ENCODE data around the gene PLD1.
"Not testable (repeated sequence)": the region's sequence is repeated elsewhere in the genome, so short reads cannot be mapped to it uniquely, and the experiment has no call there.

PLD1 gene

DNA sequence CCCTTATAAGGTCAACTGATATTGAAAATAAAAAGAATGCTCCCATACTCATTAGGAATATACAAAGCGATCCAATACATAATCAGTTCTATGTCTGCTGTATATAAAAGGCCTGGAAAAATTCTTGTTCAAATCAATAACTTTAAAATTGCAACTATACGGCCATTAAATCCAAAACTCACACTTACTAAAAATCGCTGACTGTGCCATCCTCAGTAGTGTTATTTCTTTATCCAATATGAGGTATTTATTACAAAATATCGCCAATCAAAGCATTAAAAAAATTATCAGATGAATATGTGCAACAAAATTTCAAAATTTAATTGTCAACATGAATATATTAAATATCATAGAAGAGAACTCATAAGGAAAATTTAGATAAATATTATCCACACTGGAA, 146.5 kb downstream of the PLD1 start:
- no peak for DNase-seq (ENCODE audit: low read depth)

DNA sequence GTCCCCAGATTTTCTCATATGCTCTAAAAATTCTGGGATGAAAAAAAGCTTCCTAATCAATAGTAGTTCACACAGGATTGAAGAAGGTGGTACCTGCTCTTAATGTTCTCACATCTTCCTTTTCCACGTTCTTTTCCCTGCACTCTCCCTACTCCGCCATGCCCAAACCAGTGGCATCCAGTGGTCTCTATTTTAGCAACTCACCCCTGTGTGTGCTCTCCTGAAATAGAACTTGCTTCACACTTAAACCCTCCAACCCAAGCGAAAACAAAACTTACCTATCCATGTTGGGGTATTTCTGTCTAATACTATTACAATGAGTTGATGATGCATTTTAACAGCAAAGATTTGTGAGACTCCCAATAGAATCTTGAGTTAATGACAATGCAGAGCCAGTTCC, 148.8 kb downstream of the PLD1 start:
- DNase-seq (ENCODE audit: low read depth) = no peak

DNA sequence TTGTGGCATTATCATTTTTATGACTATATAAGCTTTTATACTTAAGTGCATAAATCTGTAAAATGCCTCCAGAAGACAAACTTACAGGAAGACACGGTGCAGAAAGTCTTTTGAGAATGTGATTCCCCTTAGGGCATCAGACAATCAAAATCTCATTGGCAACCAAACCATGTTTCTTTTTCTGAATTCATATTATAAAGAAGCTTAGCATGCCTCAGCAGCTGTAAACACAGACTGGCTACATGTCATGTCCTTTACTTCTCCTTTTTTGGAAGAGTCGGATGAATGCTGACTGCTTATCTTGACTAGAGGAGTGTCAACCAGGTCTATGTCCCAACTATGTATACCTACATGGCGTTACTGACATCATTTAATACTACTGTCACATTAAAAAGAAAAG, 150.1 kb downstream of the PLD1 start:
- no peak for DNase-seq (ENCODE audit: low read depth)

DNA sequence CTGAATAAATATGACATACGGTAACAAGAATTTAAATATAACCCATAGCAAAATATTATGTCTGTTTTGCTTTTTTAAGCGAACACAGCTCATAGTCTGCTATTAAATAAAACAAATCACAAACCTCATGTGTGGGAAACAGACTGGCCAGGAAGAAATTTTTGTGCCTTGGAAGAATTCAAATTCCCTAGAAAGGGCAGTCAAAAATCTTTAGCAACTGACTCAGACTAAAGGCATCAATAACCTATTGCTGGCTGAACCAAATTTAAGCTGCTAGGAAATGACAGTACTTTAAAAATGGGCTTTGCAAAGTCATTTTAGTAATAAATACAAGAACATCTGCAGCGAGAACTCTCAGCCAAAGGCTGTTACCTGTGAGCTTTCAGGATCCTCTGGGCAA, 151.4 kb downstream of the PLD1 start:
- DNase-seq (ENCODE audit: low read depth) = no peak

DNA sequence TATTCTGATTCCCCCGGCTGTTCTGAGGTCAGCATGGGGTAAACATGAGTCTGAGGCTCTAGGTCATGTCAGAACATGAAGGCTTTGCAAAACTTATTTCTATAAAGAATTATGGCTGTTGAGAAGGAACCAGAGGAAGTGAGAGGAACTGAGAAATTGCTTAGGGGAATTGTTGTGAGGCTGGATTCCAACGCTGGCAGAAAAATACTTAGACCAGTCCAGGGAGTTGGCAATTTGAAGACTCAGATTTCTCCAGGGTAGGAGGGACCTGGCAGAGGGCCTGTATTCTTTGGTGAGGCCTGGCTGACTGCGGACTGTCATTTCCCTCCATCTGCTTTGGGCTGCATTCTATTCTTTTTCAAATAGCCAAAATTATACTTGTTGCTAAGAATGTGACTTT, 155.5 kb downstream of the PLD1 start:
- DNase-seq (ENCODE audit: low read depth) = no peak

DNA sequence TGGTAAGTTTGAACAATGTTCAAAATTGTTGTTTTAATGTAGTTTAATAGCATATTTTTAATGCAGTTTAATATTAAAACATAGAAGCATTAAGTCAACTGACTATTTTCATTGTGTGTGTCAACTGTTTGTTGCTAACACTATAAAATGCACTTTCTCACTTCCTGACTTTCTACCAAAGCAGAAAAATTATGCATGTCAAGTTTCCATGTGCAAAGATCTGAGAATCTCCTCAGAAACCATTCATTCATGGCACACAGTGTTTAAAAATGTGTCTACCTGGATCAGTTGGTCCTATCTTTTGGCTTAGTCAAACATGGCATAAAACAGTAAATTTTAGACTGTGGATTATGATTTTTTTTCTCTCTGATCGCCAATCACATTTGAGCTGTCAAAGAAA, 156.0 kb downstream of the PLD1 start:
- DNase-seq (ENCODE audit: low read depth) = no peak

DNA sequence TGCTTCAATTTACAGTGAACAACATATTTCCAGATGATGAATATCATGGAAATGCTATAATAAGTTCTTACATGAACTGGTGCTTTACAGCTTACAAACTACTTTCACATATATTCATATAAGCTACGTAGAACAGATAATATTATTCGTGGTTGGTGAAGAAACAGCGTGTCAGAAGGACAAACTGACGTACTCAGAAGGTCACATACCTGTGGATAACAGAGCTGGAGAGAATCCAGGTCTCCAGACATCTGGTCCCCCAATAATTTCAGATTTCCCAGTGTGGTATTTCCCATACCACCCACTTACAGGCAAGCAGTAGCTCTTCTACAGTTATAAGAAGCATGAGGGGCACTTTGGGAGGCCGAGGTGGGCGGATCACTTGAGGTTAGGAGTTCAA, 156.6 kb downstream of the PLD1 start:
- DNase-seq (ENCODE audit: low read depth) = no peak

DNA sequence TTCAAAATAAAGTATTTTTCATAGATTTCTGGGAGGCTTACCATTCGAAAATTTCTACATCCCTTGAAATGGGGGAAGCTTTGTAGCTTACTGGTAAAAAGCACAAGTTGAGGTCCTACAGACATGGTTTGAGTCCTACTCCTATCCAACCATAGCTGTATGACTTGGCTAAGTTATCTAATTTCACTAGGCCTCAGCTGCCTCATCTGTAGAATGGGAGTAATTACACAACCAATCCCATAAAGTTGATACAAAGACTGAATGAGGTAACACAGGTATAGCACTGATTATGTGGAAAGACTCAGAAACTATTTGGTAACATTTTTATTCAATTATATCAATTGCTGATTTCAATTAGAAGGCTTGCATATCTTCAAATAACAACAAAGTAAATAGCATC, 157.4 kb downstream of the PLD1 start:
- no peak for DNase-seq (ENCODE audit: low read depth)

DNA sequence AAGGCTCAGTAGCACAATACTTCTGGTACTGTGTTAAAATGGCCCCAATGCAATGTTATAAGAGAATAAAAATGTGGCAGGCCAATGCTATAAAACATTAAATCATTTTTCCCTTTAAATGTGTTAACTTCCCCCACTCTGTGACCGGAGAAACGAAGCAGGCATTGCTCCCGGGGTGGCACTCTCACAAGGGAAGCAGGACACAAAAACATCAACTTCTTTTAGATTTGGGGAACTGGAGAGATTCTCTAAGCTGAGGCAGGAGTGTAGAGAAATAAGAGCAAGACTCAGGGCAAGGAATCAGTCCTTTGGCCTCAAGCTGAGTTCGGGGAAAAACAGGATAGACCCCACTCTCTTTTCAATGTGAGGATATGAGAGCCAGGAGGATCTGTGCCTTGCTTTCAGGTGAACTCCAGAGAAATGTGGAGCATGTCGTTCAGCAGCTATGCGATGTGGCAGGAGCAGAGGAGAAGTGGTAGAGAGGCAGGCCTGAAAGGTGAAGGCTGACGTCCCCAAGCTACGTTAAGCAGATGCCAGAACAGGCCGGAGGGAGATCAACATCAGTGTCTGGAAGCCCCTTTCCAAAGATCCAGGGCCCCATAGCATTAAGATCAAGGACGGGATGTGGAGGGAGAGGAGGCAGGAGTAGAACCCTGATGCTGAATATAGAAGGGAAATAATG, 160.2 kb downstream of the PLD1 start:
- no peak for DNase-seq (ENCODE audit: low read depth)

DNA sequence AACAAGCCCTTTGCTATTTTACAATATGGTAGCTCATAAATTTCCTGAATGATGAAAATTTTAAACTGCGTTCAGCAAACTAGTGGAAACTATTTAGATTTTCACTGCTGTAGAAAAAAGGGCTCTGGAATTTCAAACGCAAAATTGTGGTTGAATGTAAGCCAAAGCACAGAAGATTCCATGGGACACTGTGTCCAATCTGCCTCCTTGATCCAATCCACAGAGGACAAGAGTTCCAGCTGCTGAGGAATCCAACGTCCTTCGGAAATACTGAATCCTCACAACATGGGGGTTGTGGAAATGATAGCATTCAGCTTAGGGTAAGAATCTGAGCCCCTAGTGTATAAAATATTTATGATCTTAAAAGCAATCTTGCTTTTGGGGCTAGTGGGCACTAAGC, 161.0 kb downstream of the PLD1 start:
- DNase-seq (ENCODE audit: low read depth) = no peak

DNA sequence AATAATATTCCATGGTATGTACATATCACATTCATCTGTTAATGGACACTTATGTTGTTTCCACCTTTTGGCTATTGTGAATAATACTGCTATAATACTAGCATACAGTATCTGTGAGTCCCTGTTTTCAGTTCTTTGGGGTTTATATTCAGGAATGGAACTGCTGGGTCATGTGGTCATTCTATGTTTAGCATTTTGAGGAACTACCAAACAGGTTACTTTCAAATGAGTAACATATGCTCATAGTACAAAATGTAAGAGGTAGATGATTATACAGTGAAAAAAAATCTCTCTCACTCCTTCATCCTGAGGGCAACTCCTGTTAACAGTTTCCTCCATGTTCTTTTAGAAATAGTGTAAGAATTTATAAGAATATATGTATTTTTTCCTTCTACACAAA, 162.2 kb downstream of the PLD1 start:
- DNase-seq (ENCODE audit: low read depth) = no peak

DNA sequence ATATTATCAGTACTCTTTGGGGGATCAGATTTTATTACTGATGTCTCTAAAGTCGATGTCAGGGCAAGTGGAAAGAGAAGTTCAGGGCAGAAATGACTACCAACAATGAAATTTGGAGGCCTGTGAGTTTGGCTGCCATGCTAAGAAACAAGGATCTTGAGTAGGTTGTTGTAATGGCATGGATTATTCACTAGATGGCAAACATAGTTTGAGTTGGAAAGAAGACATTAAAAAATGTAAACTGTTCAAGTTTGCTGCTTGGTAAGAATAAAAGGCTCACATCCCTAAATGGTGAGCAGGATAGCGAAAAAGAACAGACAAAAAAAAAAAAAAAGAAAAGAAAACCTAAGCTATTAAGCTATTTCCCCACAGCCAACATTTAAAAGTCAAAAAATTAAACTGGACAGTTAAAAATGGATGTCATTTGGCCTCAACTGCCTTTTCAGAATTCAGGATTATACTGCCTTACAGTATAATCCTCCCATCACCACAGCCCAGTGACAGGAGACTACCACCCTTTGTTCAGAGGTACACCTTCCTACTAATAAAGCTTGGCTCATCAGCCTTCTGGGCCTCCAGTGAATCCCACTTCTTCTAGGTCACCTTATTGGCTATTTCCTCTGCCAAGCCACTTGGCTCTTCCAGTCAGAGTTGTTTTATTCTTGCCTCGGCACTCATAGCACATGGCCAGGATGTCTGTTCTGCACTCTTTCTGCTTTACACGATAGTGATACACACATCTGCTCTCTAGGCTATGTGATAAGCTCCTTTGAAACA, 163.7 kb downstream of the PLD1 start:
- no peak for DNase-seq (ENCODE audit: low read depth)

DNA sequence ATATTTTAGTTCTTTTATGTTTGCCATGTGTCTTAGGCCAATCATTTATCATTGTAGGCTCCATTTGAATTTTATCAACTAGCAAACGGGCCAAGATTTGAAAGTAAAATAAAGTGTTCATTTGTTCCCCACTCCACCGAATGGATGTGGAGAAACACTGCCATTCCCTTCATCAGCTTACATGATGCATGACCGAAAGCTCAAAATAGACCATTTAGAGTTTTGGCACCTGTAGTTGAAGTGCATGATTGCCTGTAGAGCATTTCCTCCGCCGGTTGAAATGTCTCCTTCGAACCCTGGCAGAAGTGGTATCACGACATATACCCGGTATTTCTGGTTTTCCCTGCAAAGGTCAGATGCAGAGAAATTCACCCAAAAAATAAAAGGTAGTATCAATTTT, 165.6 kb downstream of the PLD1 start:
- no peak for DNase-seq (ENCODE audit: low read depth)

DNA sequence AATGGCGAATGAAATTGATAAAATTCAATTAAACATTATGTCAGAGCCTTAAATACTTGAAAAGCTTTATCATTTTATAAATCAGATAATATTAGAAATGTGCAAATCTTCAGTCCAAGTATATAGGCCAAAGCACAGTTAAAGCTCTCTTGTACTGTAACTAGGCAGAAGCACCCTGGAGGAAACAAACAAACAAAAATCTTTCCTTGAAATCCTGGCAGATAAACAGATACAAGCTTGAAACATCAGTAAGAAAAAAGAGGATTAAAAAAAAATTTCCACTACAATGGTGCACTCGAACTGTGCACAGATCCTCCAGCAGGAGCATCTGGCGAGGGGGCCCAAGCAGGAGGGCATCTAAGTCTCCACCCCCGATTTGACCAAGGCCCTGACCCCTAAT, 166.6 kb downstream of the PLD1 start:
- DNase-seq (ENCODE audit: low read depth) = no peak

DNA sequence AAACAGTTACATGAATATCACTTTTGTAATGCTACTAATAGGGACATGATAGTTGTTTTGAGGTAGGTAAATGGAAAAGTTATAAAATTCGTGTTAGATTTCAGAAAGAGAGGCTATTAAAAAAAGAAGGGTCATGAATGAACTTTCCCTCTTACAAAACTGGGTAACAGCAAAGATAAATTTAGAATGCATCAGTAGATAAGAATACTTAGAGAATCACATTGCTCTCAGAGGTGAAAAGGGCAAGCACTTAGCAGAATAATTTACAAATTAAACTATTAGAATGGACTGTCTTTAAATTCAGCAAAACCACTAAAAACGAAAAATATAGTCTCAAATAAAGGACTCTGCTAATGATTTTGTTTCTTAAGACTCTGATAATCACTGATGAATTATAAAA, 167.2 kb downstream of the PLD1 start:
- no peak for DNase-seq (ENCODE audit: low read depth)

DNA sequence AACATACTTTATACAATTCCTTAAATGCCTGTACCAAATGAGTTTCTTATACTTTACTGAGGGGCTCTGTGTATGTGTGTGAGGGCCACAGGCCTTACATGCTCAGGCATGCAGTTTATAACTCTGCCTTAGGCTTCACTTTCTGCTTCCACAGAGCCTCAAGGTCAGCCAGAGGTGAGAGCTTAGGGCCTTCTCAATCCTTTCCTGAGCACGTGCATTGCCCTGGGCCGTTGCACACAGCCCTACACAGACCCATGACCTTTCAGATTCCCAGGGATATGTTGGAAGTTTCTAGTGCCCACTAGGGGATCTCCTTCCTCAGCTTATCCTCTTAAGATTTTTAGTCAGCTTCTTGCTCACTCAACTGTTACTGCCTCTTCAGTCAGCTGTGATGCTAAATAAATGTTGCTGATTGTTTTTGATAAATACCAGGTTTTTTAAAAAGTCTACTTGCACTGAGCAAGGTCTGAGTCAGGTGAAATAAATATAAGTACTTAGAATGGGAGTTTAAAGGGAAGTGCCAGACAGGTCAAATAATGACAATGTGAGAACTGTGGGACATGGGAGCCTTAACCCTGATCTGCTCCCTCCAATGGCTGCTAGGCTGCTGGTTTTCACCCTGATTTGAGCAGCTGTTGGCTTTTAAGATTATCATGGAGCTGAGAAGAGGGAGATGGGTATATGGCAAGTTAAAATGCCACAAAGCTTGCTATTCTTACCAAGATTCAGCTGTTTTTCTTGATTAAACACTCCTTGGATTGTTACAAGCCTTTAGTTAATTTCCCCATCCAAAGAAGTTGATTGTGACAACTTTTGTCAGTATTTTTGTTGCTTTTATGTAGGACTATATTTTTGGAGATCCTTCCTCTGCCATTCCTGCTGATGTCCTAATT, 169.5 kb downstream of the PLD1 start:
- no peak for DNase-seq (ENCODE audit: low read depth)

DNA sequence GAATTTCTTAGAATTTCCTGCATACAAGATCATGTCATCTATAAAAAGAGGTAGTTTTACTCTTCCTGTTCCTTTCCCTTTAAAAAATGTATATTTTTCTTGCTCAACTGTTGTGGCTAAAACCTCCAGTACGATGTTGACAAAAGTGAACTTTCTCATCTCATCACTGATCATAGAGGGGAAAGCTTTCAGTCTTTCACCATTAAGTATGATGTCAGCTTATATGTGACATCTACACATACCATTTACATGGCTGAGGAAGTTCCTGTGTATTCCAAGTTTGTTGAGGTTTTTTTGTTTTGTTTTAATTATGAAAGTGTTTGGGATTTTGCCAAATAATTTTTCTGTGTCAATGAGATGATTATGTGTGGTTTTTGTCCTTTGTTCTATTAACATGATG, 173.6 kb downstream of the PLD1 start:
- no peak for DNase-seq (ENCODE audit: low read depth)

DNA sequence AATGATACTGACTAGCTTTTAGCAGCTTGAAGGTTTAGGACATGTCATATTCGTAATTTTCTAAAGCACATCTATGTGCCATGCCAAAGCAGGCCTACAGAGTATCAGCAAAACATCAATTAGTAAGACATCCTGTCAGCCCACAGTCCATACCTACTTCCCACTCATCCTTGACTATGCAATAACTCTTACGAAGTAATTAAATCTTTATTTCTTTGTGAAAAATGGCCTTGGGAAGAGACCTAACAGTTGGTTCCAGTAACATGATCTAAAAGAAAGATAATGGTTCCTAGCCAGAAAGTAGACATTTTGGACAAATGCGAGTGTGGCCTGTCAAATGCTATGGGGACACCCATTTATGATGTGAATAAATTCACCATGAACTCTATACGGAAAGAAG, 177.5 kb downstream of the PLD1 start:
- DNase-seq (ENCODE audit: low read depth) = no peak

DNA sequence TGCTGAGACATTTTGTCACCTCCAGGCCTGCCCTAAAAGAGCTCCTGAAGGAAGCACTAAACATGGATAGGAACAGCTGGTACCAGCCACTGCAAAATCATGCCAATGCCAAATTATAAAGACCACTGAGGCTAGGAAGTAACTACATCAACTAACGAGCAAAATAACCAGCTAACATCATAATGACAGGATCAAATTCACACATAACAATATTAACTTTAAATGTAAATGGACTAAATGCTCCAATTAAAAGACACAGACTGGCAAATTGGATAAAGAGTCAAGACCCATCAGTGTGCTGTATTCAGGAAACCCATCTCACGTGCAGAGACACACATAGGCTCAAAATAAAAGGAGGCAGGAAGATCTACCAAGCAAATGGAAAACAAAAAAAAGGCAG, 183.5 kb downstream of the PLD1 start:
- not testable (repeated sequence) for DNase-seq (ENCODE audit: low read depth)

DNA sequence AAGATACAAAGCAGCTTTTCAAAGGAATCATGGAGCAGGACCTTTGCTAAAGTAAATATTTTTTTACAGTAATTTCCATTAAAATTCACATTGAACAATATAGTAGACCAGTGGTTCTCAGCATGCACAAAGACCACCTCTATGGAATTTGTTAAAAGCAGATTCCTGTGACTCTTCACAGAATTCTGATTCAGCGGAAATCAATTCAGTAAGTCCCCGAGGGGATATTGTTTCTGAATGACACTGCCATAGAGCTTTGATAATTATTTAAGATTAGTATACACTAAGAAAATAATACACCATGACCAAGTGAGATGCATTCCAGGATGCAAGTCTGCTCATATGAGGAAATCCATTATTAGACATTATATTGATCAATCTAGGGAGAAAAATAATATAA, 188.2 kb downstream of the PLD1 start:
- DNase-seq (ENCODE audit: low read depth) = no peak

DNA sequence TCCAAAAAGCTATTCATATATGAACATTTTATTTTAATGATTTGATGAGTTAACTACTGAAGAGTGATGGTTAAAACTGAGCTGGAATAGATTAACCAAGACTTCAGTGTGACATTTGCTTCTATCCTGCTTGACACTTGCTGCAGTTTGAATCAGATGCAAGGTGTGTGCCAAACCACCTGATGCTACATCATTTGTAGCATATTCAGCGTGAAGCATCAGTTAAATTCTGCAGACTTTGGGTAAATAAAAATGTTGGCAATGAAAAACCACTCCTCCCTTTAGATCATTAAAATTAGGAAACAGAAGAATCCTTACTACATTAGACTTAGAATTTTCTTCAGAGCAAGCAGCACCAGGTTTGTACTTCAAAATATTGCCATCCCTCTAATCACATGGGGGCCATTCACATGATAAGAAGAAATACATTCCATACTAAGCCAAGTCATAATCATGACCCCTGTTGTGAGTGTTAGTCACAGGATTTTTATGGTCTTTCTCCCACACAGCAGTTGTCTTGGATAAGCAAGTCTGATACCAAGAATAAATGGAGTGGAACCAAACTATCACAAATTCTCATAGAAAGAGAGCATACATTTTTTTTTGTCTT, 189.4 kb downstream of the PLD1 start:
- DNase-seq (ENCODE audit: low read depth) = no peak

DNA sequence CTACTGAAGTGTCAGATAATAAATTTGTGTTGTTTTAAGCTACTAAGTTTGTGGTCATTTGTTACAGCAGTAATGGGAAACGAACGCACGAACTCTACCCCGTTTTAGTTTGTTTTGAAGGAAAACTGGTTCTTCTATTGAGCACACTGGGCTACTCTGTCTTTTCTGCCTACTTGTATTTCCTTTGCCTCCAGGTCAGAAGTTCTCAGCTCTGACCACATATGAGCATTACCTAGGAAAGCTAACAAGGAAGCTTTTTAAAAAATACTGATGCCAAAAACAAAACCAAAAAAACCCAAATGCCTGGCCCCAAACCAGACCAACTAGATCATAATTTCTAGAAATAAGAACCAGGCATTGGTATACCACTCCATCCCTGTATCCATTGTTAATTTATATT, 193.5 kb downstream of the PLD1 start:
- no peak for DNase-seq (ENCODE audit: low read depth)

All from T follicular helper cell (primary cell).